DND-41 (cell line): ENCODE results near the gene ACTL6B.

Source experiments
- EZH2 ChIP-seq: IDR thresholded peaks from 3 replicates; pipeline ENCODE4 v1.6.1; 2012; ENCODE audit warnings: borderline replicate concordance, low read depth, mild to moderate bottlenecking, moderate library complexity, low read length, inconsistent platforms; ENCODE audit not compliant: severe bottlenecking
- TF ChIP-seq, protein P1 (sequence below): IDR thresholded peaks from 2 replicates; pipeline ENCODE4 v1.5.1; 2012; ENCODE audit warnings: borderline replicate concordance, low read length, moderate library complexity, mild to moderate bottlenecking; ENCODE audit not compliant: poor library complexity, severe bottlenecking; ENCODE audit errors: extremely low read depth

DNA sequence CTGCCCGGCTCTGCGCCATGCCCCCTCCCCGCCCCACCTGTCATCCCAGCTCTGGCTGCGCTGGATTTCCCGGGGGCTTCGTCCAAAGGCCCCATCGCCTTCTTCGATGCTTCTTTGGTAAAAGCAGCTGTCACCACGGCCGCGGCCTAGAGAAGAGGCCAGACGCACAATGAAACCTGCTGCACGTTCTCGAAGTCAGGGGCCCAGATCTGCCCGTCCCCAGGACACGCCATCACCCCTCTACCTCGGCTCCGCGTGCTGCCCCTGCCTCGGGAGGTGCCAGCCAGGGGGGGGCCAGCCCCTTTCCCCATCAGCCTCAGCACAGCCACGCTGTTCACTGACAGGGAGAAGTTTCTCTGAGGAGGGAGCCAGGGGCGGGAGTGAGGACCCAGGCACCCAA, 31.0 kb upstream of the ACTL6B start:
- TF ChIP-seq, protein P1, sequence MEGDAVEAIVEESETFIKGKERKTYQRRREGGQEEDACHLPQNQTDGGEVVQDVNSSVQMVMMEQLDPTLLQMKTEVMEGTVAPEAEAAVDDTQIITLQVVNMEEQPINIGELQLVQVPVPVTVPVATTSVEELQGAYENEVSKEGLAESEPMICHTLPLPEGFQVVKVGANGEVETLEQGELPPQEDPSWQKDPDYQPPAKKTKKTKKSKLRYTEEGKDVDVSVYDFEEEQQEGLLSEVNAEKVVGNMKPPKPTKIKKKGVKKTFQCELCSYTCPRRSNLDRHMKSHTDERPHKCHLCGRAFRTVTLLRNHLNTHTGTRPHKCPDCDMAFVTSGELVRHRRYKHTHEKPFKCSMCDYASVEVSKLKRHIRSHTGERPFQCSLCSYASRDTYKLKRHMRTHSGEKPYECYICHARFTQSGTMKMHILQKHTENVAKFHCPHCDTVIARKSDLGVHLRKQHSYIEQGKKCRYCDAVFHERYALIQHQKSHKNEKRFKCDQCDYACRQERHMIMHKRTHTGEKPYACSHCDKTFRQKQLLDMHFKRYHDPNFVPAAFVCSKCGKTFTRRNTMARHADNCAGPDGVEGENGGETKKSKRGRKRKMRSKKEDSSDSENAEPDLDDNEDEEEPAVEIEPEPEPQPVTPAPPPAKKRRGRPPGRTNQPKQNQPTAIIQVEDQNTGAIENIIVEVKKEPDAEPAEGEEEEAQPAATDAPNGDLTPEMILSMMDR = no peak
- no peak for TF ChIP-seq EZH2
